GM12872 (cell line): Measurements from ENCODE around the gene C6orf136.

Source experiments
- TF ChIP-seq, protein P1 (sequence below): IDR thresholded peaks from 3 replicates; pipeline ENCODE4 v1.5.1; 2011; ENCODE audit warnings: low read depth, mild to moderate bottlenecking, low read length, moderate library complexity; ENCODE audit not compliant: insufficient read depth

The C6orf136 gene

GRCh38 chr6:30688569-30688968 lies 41.6 kb downstream of the C6orf136 start:
- TF ChIP-seq, protein P1, sequence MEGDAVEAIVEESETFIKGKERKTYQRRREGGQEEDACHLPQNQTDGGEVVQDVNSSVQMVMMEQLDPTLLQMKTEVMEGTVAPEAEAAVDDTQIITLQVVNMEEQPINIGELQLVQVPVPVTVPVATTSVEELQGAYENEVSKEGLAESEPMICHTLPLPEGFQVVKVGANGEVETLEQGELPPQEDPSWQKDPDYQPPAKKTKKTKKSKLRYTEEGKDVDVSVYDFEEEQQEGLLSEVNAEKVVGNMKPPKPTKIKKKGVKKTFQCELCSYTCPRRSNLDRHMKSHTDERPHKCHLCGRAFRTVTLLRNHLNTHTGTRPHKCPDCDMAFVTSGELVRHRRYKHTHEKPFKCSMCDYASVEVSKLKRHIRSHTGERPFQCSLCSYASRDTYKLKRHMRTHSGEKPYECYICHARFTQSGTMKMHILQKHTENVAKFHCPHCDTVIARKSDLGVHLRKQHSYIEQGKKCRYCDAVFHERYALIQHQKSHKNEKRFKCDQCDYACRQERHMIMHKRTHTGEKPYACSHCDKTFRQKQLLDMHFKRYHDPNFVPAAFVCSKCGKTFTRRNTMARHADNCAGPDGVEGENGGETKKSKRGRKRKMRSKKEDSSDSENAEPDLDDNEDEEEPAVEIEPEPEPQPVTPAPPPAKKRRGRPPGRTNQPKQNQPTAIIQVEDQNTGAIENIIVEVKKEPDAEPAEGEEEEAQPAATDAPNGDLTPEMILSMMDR: peak; percentile 25; the same call in 2 of the 3 replicates

GRCh38 chr6:30689022-30689865 lies 42.3 kb downstream of the C6orf136 start:
- TF ChIP-seq, protein P1: no peak

DNA sequence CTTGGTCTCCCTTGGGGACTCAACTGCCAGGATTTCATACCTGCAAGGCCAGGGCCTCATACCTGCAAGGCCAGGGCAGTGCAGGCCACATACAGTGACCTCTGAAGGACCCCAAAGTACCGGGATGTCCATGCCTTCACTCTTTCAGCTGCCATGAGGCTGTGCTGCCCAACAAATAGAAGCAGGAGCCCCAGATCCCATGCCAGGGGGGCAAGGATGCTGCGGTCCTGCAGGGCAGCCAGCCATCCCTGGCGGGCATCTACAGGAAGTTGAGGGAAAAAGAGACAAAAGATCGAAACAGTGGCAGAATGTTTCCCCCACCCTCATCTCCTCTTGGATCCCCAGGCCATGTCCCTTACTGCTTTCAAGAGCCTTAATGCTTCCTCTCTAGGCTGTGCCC lies 43.1 kb downstream of the C6orf136 start:
- TF ChIP-seq, protein P1: no peak

GRCh38 chr6:30690403-30691207 lies 43.7 kb downstream of the C6orf136 start, which contains the start of gene NRM:
Gene NRM, minus strand, starts transcription at chr6:30690984. Its CDS starts 10 bp downstream, at chr6:30690974.
- TF ChIP-seq, protein P1: no peak

DNA sequence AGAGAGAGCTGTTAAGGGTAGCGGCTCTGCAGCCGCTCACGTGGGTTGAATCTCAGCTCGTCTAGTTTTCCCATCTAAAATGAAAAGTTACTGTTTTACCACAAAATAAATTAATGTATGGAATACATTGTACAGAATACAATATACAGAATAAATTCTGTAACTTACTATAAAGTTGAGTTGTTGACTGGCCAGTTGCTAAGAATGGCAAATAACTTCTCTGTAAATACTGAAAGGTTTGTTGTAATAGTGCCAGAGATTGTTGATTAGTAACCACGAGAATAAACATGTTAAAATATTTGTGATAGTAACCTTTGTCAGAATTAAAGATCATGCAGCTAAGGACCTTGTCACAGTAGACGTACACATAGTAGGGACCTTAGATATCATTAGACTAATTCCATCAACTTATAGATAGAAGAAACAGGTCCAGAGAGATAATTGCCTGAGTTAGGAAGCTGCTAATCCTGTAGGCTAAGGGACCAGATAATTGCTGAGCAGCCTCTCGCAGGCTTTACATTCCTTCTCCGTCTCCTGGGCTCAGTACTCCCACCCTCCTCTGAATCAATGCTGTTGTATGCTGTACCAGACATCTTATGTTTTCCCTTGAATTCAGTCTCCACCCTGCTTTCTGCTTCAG lies 44.4 kb downstream of the C6orf136 start:
- TF ChIP-seq, protein P1: no peak

DNA sequence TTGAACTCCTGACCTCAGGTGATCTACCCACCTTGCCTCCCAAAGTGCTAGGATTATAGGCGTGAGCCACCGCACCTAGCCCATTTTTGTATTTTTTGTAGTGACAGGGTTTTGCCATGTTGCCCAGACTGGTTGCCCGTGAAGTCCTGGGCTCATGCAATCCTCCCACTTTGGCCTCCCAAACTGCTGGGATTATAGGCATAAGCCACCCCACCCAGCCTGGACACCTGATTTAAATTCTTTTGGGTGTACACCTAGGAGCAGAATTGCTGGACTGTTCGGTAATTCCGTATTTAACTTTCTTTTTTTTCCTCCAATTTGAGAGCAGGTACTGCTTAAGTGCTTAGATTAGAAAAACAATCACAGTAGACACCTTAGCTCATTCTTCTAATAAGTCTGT lies 49.5 kb downstream of the C6orf136 start:
- TF ChIP-seq, protein P1: no peak

DNA sequence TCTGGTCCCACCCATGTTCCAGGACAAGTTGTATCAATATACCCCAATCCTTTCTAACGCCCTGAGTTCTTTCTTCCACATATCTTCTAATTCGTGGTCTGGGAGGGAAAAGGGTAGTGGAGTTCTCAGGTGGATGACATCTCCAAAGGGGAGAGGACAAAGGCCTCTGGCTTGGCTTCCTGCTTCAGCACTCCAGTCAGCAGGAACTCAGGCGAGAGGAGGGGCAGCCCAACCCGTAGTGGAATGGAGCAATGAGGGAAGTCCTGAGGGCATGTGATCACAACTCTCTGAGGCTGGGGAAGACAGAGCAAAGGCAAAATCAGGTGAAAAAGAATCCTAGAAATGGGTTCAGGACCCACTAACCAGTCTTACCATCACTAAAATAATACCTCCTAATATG lies 53.4 kb downstream of the C6orf136 start:
- TF ChIP-seq, protein P1: no peak
